Endothelial cell of umbilical vein (primary cell): ENCODE data around the gene GPAT3. TPM values are rescaled to one million over a fixed set of nuclear protein-coding genes. Genes with fewer than 3 reads are reported as not detected.

Experiments
- BruUV-seq: library from RNA; stranded (reverse); fragments of 400-500 nt; replicated peaks from 2 replicates; lab custom pipeline; 2021; lab: Mats Ljungman, UMichigan
- CTCF ChIA-PET: fragments of 300-600, 350-600 bp; sonication (Branson Sonifier 250); formaldehyde crosslinking; loops from one replicate; lab custom pipeline; 2021; ENCODE audit warnings: antibody characterized with exemption, inconsistent platforms; lab: Charles Lee
- POLR2A ChIA-PET: fragments of 300-600, 350-600 bp; sonication (Branson Sonifier 250); formaldehyde crosslinking; loops from one replicate; lab custom pipeline; 2021; ENCODE audit warnings: antibody characterized with exemption, inconsistent platforms; lab: Charles Lee
- DNase-seq: peaks from one replicate; pipeline ENCODE4 v3.0.0-alpha.2; 2011; ENCODE audit warnings: low read depth, low spot score
- FAIRE-seq: peaks from 2 replicates; lab custom pipeline; 2011; peaks lifted over from hg19 to GRCh38; lab: Jason Lieb, UNC
- H2AFZ ChIP-seq: 2 replicates; pipeline ENCODE4 v1.6.0; 2012; ENCODE audit warnings: low read depth, low read length, control low read depth, inconsistent platforms
- H3K27ac ChIP-seq: 2 replicates; pipeline ENCODE4 v1.5.1; 2011; ENCODE audit warnings: low read depth, mild to moderate bottlenecking, control low read depth, low read length, moderate library complexity; ENCODE audit not compliant: insufficient read depth
- H3K27me3 ChIP-seq, 2 experiments: 2 replicates each; pipeline versions ENCODE4 v1.6.0 to v1.6.1; 2011; ENCODE audit warnings: low read length in 2 of 2, mixed read lengths in 1 of 2; ENCODE audit not compliant: control insufficient read depth in 2 of 2, insufficient read depth in 2 of 2
- H3K36me3 ChIP-seq, 2 experiments: 2 replicates in 1 of 2; 3 replicates in 1 of 2; pipeline ENCODE4 v1.5.1; 2011; ENCODE audit warnings: low read length in 2 of 2, mild to moderate bottlenecking in 1 of 2, moderate library complexity in 1 of 2; ENCODE audit not compliant: control insufficient read depth in 2 of 2, insufficient read depth in 2 of 2; ENCODE audit errors: extremely low read depth in 1 of 2
- H3K4me1 ChIP-seq: 3 replicates; pipeline ENCODE4 v1.5.1; 2011; ENCODE audit warnings: mild to moderate bottlenecking, low read length; ENCODE audit not compliant: control insufficient read depth, insufficient read depth; ENCODE audit errors: extremely low read depth
- H3K4me2 ChIP-seq: 2 replicates; pipeline ENCODE4 v1.6.1; 2011; ENCODE audit warnings: low read length, control low read depth, mixed read lengths; ENCODE audit not compliant: insufficient read depth
- H3K4me3 ChIP-seq, 3 experiments: fragments of 200-600 bp in 1 of 3; sonication (generic), shearing (Covaris generic) in 1 of 3; replicated peaks in 1 of 3; 2 replicates each; pipeline ENCODE4 v1.5.1; 2011 to 2016; ENCODE audit warnings: control low read depth in 3 of 3, low read length in 3 of 3, mild to moderate bottlenecking in 2 of 3, inconsistent platforms in 1 of 3, low read depth in 1 of 3, moderate library complexity in 1 of 3; ENCODE audit not compliant: insufficient read depth in 1 of 3
- H3K79me2 ChIP-seq: 2 replicates; pipeline ENCODE4 v1.6.0; 2012; ENCODE audit warnings: low read length, inconsistent platforms; ENCODE audit not compliant: control insufficient read depth, insufficient read depth
- H3K9ac ChIP-seq: replicated peaks from 2 replicates; pipeline ENCODE3; 2011; ENCODE audit warnings: low read length, control low read depth; ENCODE audit not compliant: insufficient read depth; ENCODE audit errors: extremely low read depth
- H3K9me1 ChIP-seq: replicated peaks from 3 replicates; pipeline ENCODE4 v1.6.0; 2011; ENCODE audit warnings: mild to moderate bottlenecking, low read length; ENCODE audit not compliant: control insufficient read depth, insufficient read depth; ENCODE audit errors: extremely low read depth
- H3K9me3 ChIP-seq: replicated peaks from 2 replicates; pipeline ENCODE4 v1.5.1; 2012; ENCODE audit warnings: low read length, inconsistent platforms; ENCODE audit not compliant: control insufficient read depth, insufficient read depth
- H4K20me1 ChIP-seq: replicated peaks from 2 replicates; pipeline ENCODE3; 2011; ENCODE audit warnings: mild to moderate bottlenecking, low read length; ENCODE audit not compliant: control insufficient read depth, insufficient read depth; ENCODE audit errors: extremely low read depth
- EZH2 ChIP-seq: IDR thresholded peaks from 2 replicates; pipeline ENCODE4 v1.6.1; 2012; ENCODE audit warnings: borderline replicate concordance, low read depth, mild to moderate bottlenecking, moderate library complexity, low read length, inconsistent platforms; ENCODE audit not compliant: severe bottlenecking
- FOS ChIP-seq: IDR thresholded peaks from 2 replicates; pipeline ENCODE4 v1.6.1; 2011; ENCODE audit warnings: mild to moderate bottlenecking, low read length, moderate library complexity, borderline replicate concordance; ENCODE audit not compliant: insufficient read depth
- GATA2 ChIP-seq: IDR thresholded peaks from 2 replicates; pipeline ENCODE4 v1.7.0; 2011; ENCODE audit warnings: low read depth, mild to moderate bottlenecking, moderate library complexity, mixed read lengths, low read length; ENCODE audit not compliant: insufficient read length, insufficient read depth
- JUN ChIP-seq: IDR thresholded peaks from 2 replicates; pipeline ENCODE4 v1.6.1; 2011; ENCODE audit warnings: borderline replicate concordance, low read depth; ENCODE audit not compliant: insufficient read length, insufficient read depth
- MYC ChIP-seq: IDR thresholded peaks from one replicate; pipeline ENCODE4 v1.6.1; 2011; ENCODE audit warnings: mild to moderate bottlenecking, low read depth, low read length
- POLR2A ChIP-seq: IDR thresholded peaks from 2 replicates; pipeline ENCODE4 v1.6.1; 2012; ENCODE audit warnings: low read depth, mild to moderate bottlenecking, control low read depth, low read length
- POLR2AphosphoS5 ChIP-seq: IDR thresholded peaks from 2 replicates; pipeline ENCODE4 v1.6.1; 2012; ENCODE audit warnings: low read depth, mild to moderate bottlenecking, control low read depth, low read length, moderate library complexity; ENCODE audit not compliant: insufficient read depth
- dilution Hi-C: fragments of 300-500 bp; cut with MboI; formaldehyde crosslinking; loops from one replicate; pipeline ENCODE4 v1.15.0; 2019; ENCODE audit warnings: low sequenced_read_pairs; ENCODE audit not compliant: extremely low pct_ligation_motif_present
- intact Hi-C: fragments of 100-400 bp; cut with micrococcal nuclease; formaldehyde crosslinking; loops from one replicate; pipeline ENCODE4 v1.10.0; 2022
- polyA plus RNA-seq, 4 experiments: library from polyadenylated mRNA; depleted of rRNA in 3 of 4; stranded (reverse) in 3 of 4; unstranded in 1 of 4; fragments of >200 nt; gene quantifications; 2 replicates each; pipeline versions ENCODE4 v1.2.1 to v1.2.3, GENCODE V29; 2011 to 2012; ENCODE audit warnings: missing spikeins in 1 of 4
- total RNA-seq: library from RNA; stranded (reverse); gene quantifications from 2 replicates; pipeline ENCODE4 v1.2.3, GENCODE V29; 2021
- TF ChIP-seq, protein P1 (sequence below), 2 donors: IDR thresholded peaks; 1 replicate in 1 of 2; 2 replicates in 1 of 2; pipeline ENCODE4 v1.5.1; 2011; ENCODE audit warnings: low read length in 2 of 2, mild to moderate bottlenecking in 2 of 2, moderate library complexity in 2 of 2, control low read depth in 1 of 2, inconsistent platforms in 1 of 2, low read depth in 1 of 2; ENCODE audit not compliant: insufficient read depth in 1 of 2; ENCODE audit errors: extremely low read depth in 1 of 2
- TF ChIP-seq, protein P2 (sequence below): IDR thresholded peaks from 2 replicates; pipeline ENCODE4 v1.6.1; 2011; ENCODE audit not compliant: insufficient read depth, insufficient read length

GPAT3 gene
- total and polyA plus RNA-seq, 2 donors (not counting 3 experiments of a cell fraction or from before 2014, with no cell fraction given), result 0.36 to 2.1 TPM

DNA sequence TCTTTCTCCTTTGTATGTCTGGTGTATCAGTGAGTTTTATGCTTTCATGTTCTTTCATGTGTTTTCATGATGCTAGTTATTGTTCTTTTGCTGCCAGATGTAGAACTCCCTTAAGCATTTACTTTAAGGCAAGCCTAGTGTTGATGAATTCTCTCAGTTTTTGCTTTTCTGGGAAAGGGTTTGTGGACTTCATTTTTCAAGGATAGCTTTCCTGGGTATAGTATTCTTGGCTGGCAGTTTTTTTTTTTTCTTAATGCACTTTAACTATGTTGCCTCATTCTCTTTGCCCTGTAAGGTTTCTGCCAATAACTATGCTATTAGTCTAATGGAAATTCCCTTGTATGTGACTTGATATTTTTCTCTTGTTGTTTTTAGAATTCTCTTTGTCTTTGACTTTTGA lies 77.1 kb downstream of the GPAT3 start:
- Histone ChIP-seq H3K27me3 (no peaks in the 10 kb centered on the region), H4K20me1 (no peaks in the 10 kb centered on the region), H3K36me3 (no peaks in the 10 kb centered on the region), H3K27ac (no peak overlapping the region), H3K9ac (no peak overlapping the region), H3K79me2 (no peaks in the 10 kb centered on the region), H3K9me1 (no peaks in the 10 kb centered on the region), H3K4me2 (no peak overlapping the region), H2AFZ (no peak overlapping the region), H3K4me1 (peaks cover under 1% of the 10 kb centered on the region), H3K9me3 (no peaks in the 10 kb centered on the region), H3K4me3 (no peak overlapping the region)
- intact Hi-C loops, result no loop called here
- dilution Hi-C loops, result no loop called here
- no peak for DNase-seq
- no TSS peak for BruUV-seq
- TF ChIP-seq GATA2, result no peak
- no peak for TF ChIP-seq FOS
- no peak for TF ChIP-seq EZH2
- POLR2A ChIA-PET, result no interaction called here
- CTCF ChIA-PET, result no interaction called here
- FAIRE-seq, result no peak

DNA sequence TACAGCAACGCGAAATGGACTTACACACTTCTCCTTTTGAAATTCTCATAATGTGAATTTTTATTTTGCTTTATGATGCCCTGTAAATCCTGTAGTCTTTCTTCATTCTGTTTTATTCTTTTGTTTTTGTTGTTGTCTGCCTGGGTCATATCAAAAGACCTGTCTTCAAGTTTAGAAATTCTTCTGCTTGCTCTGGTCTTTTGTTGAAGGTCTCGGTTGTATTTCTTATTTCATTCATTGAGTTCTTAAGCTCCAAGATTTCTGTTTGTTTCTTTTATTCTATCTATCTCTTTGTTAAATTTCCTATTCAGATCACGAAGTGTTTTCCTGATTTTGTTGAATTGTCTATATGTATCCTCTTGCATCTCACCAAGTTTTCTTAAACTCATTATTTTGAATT lies 78.1 kb downstream of the GPAT3 start:
- H3K4me3 ChIP-seq, result no peak overlapping the region
- no peaks in the 10 kb centered on the region for H3K36me3 ChIP-seq
- POLR2A ChIA-PET, result no interaction called here
- no peak overlapping the region for H2AFZ ChIP-seq
- DNase-seq (no peak), FAIRE-seq (no peak)
- no peaks in the 10 kb centered on the region for H3K27me3 ChIP-seq
- no peak overlapping the region for H3K27ac ChIP-seq
- H3K79me2 ChIP-seq, result no peaks in the 10 kb centered on the region
- no TSS peak for BruUV-seq
- dilution Hi-C loops (no loop called here), intact Hi-C loops (no loop called here)
- H3K9me3 ChIP-seq, result no peaks in the 10 kb centered on the region
- no peak overlapping the region for H3K9ac ChIP-seq
- H3K4me2 ChIP-seq, result no peak overlapping the region
- CTCF ChIA-PET, result no interaction called here
- TF ChIP-seq POLR2AphosphoS5 (no peak), JUN (no peak), GATA2 (no peak), POLR2A (no peak), FOS (no peak), EZH2 (no peak), MYC (no peak)
- TF ChIP-seq, protein P1, sequence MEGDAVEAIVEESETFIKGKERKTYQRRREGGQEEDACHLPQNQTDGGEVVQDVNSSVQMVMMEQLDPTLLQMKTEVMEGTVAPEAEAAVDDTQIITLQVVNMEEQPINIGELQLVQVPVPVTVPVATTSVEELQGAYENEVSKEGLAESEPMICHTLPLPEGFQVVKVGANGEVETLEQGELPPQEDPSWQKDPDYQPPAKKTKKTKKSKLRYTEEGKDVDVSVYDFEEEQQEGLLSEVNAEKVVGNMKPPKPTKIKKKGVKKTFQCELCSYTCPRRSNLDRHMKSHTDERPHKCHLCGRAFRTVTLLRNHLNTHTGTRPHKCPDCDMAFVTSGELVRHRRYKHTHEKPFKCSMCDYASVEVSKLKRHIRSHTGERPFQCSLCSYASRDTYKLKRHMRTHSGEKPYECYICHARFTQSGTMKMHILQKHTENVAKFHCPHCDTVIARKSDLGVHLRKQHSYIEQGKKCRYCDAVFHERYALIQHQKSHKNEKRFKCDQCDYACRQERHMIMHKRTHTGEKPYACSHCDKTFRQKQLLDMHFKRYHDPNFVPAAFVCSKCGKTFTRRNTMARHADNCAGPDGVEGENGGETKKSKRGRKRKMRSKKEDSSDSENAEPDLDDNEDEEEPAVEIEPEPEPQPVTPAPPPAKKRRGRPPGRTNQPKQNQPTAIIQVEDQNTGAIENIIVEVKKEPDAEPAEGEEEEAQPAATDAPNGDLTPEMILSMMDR (IDR thresholded peaks at IDR 0.05; ENCODE audit: extremely low read depth in 1 of 2, insufficient read depth in 1 of 2, low read depth in 1 of 2, low read length in 2 of 2), result no peak
- TF ChIP-seq, protein P2, sequence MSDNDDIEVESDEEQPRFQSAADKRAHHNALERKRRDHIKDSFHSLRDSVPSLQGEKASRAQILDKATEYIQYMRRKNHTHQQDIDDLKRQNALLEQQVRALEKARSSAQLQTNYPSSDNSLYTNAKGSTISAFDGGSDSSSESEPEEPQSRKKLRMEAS, result no peak
- H4K20me1 ChIP-seq, result no peaks in the 10 kb centered on the region
- H3K4me1 ChIP-seq, result peaks cover 10% of the 10 kb centered on the region
- H3K9me1 ChIP-seq, result no peaks in the 10 kb centered on the region
